ENCODE results near the gene PLEKHA4.
"Not testable (repeated sequence)": the region's sequence is repeated elsewhere in the genome, so short reads cannot be mapped to it uniquely, and the experiment has no call there.

The PLEKHA4 gene

DNA sequence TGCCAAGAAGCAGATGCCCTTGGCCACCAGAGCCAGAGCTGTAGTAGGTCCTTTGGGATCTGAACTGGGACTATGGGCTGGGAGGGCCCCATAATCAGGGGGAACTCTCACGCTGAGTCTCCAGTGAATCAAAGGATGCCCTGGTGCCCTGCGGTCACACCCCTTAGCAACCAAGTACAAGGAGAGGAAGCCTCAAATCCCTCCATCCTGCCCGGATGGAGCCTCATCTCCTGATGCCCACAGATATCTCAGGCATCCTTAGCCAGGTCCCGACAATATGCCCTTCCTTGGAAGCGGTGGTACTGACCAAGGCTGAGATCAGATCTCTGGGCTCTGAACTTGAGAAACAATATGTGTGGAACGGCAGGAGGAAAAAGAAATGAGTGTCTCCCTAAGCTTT lies 1.7 kb downstream of the PLEKHA4 start:
- no peak for DNase-seq (ENCODE audit: low read depth, low spot score)

GRCh38 chr19:48862827-48863226 lies 5.6 kb downstream of the PLEKHA4 start:
- no peak for DNase-seq (ENCODE audit: low read depth, low spot score)

GRCh38 chr19:48861313-48861712 lies 7.1 kb downstream of the PLEKHA4 start:
- no peak for DNase-seq (ENCODE audit: low read depth, low spot score)

- DNase-seq (ENCODE audit: low read depth, low spot score), result no peak
Measured at GRCh38 chr19:48859711-48860572, 8.5 kb downstream of the PLEKHA4 start.

DNA sequence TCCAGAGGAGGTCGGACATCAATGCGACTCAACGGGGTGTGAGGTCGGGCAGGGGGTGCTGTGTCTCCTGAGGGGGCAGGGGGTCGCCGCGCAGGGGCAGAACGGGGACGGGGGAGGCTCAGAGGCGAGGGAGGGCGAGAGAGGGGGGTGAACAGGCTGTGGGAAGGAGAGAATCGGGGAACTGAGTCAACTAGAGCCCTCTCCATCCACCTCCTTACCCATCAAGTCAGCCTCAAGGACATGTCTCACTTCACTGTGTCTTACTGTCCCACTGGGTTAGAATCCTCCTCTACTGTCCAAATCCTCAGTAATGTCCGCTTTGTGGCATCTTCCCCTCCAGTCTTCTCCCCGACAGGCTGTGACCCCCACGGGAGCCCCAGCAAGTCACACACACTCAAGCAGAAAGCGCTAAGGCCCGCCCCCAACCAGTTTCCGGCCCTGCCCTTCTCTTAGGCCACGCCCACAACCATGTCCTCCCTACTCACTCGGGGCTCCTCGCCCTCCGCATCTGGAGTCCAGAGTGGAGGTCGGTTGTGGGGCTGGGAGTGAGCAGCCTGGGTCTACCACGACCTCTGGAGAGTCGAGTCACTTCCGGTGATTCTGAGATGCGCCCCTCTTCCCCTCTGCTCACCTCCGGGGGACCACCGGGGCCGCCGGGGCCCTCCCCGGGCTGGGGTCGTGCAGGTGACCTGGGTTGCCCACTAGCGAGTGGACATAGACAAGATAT lies 9.3 kb downstream of the PLEKHA4 start:
- DNase-seq (ENCODE audit: low read depth, low spot score), result peak; percentile 58

DNA sequence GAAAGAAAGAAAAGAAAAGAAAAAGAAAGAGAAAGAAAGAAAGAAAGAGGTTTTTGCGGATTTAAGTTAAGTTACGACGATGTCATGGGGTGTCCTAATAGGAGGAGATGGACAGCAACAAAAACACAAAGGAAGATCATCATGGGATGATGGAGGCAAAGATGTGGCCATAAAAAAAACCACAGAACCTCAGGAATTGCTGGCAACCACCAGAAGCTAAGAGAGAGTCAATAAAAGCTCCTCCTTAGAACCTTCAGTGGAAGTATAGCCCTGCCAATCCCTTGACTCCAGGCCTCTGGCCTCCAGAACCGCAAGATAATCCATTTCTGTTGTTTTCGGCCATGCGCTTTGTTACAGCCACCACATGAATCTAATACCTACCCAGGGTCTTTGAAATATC lies 11.5 kb downstream of the PLEKHA4 start:
- no peak for DNase-seq (ENCODE audit: low read depth, low spot score)

- DNase-seq (ENCODE audit: low read depth, low spot score), result no peak
Measured at GRCh38 chr19:48854103-48854502, 14.3 kb downstream of the PLEKHA4 start.

- DNase-seq (ENCODE audit: low read depth, low spot score), result no peak
Measured at GRCh38 chr19:48853483-48853882, 14.9 kb downstream of the PLEKHA4 start.

DNA sequence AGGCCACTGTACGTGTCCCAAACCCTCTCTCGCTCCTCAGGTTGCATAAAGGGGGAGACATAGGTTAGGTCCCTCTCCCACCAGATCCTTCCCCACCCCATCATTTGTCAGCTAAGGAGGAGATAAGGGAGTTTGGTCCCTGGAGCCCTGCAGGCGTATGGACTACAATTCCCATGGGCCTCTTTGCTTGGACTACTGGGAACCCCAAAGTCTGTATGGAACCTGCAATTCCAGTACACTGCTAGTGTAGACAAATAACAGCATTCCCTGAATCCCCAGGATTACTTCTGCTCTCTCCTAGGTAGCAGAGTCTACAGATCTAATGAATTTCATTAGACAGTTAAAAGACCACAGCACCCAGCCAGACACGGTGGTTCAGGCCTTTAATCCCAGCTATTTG lies 16.1 kb downstream of the PLEKHA4 start:
- DNase-seq (ENCODE audit: low read depth, low spot score), result no peak

GRCh38 chr19:48846659-48847058 lies 21.8 kb downstream of the PLEKHA4 start:
- DNase-seq (ENCODE audit: low read depth, low spot score), result not testable (repeated sequence)

GRCh38 chr19:48845384-48845783 lies 23.0 kb downstream of the PLEKHA4 start:
- DNase-seq (ENCODE audit: low read depth, low spot score), result no peak

DNA sequence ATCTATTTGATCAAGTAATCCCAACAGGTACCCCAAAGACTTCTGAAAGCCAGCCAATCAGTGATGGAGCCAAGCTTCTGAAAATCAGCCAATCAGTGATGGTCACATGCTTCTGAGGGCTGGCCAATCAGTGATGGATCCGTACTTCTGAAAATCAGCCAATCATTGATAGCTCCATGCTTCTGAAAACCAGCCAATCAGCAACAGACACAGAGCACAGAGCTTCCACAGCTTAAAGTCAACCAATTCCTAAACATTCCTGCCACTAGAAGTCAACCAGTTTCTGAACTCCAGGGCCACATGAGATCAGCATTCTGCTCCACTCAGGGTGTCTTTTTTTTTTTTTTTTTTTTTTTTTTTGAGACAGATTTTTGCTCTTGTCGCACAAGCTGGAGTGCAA lies 23.9 kb downstream of the PLEKHA4 start:
- DNase-seq (ENCODE audit: low read depth, low spot score), result no peak

GRCh38 chr19:48842789-48843162 lies 25.6 kb downstream of the PLEKHA4 start:
- no peak for DNase-seq (ENCODE audit: low read depth, low spot score)

GRCh38 chr19:48841571-48841970 lies 26.8 kb downstream of the PLEKHA4 start:
- no peak for DNase-seq (ENCODE audit: low read depth, low spot score)

DNA sequence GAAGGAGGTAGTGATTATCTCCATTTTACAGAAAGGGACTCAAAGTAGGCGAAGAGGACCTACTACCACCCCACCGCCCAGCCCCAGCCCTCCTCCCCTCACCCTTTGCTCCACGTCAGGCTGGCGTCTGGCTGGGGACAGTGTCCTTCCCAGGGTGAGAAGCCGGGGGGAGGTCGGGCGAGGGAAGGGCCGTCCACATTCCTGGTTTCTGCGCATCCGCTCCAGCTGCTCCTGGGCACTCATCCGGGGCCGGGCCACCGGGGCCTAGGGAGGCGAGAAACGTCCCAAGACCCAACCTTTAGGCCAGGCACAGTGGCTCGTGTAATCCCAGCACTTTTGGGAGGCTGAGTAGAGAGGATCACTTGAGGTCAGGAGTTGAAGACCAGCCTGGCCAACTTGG lies 27.4 kb downstream of the PLEKHA4 start:
- no peak for DNase-seq (ENCODE audit: low read depth, low spot score)

DNA sequence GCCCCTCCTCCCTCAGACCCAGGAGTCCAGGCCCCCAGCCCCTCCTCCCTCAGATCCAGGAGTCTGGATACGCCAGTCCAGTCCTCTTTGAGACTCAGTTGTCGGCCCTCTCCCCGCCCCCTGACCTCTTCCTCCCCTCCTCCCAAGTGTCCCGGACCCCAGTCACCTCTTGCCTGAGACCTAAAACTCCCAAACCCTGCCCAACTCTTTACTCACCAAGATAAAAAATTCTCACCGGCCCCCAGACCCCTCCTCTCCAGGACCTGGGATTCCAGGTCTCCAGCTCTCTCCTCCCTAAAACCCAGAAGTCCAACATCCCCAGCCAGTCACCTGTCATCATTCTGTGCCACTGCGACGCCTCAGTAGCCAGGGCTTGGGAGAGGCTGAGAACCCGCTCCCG lies 30.7 kb downstream of the PLEKHA4 start:
- no peak for DNase-seq (ENCODE audit: low read depth, low spot score)

DNA sequence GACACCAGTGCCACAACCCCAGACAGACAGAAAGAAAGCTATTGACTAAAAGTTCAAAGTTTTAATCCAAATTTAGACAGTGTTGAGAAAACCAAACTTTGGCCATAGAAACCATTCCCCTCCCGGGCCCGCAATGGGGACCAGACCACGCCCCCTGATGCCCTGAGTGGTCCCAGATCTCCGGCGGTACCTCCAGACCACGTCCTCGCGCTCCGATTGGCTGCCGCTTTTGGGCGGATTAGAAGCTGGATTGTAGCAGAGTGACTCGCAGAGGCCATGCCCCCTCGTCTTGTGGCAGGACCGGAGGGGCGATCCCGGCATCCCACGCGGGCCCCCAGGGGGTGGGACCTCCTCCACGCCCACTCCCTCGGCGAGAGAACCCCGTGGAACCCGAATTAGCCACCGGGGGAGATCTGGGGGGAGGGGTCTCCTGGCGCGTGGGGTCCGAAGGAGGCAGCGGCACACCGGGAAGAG lies 31.3 kb downstream of the PLEKHA4 start:
- peak; percentile 78 for DNase-seq (ENCODE audit: low read depth, low spot score)

- no peak for DNase-seq (ENCODE audit: low read depth, low spot score)
Measured at GRCh38 chr19:48836089-48837017, 32.1 kb downstream of the PLEKHA4 start, which contains the start of gene HSD17B14. HSD17B14 (minus strand) TSS chr19:48836491; CDS start chr19:48836411, 80 bp downstream.

DNA sequence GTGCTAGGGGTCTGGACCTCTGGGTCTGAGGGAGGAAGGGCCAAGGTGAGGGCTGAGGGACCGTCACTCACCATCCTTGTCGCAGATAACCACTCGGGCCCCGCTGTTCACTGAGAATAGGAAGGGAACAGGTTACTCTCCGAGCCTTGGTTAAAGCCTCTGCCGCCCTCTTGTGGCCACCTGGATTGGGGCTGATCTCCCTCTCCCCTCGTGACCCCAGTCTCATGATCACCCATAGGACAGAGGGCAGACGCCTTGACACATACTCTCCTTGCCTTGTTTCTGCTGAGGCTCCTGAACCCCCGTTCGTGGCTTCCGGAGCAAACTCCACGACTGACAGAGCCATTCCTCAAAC lies 32.7 kb downstream of the PLEKHA4 start:
- DNase-seq (ENCODE audit: low read depth, low spot score), result peak; percentile 94

DNA sequence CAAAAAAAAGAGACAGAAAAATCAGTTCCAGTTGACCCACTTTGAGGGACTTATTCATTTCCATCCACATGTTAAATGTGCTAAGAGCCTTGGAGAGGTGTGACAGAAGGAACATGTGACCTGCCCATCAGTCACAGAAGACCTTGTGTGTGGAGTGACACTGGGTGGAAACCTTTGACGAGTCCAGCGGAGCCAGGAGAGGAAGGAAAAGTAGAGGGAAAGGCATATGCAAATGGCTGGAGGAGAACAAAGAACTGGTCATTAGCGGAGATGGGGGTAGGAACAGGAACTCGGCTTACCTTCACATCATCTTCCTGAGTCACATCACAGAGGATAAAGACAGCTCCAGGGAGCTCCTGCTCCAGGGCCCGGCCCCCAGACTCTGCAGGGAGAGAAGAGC lies 34.4 kb downstream of the PLEKHA4 start:
- DNase-seq (ENCODE audit: low read depth, low spot score), result no peak

- DNase-seq (ENCODE audit: low read depth, low spot score), result no peak
Measured at GRCh38 chr19:48833049-48833448, 35.4 kb downstream of the PLEKHA4 start.

DNA sequence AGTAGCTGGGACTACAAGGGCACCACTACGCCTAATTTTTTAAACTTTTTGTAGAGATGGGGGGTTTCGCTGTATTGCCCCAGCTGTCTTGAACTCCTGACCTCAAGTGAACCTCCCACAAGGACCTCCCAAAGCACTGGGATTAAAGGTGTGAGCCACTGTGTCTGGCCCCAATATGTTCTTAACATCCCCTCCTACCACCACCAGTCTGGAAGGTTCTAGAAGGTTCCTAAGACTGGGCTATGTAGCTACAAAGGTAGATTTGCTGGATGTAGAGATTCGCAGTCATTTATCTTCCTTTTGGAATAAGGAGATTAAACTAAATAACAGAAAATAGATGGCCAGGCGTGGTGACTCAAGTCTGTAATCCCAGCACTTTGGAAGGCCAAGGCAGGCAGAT lies 37.5 kb downstream of the PLEKHA4 start:
- DNase-seq (ENCODE audit: low read depth, low spot score), result no peak
